Adrenal gland (tissue), 12 donors: ENCODE measurements around the gene NOL4L. TPM values are rescaled to one million over a fixed set of nuclear protein-coding genes. Genes with fewer than 3 reads are reported as not detected.

Experiments used
- DNase-seq, 7 donors: peaks; one replicate each; pipeline ENCODE4 v3.0.0-alpha.2; 2019 to 2020
- H3K27ac ChIP-seq, 5 donors: fragments of 200-600 bp; sonication (generic) in 4 of 5; 1 replicate in 3 of 5; 2 replicates in 2 of 5; pipeline versions ENCODE4 v1.5.1 to v1.8.0; 2016 to 2020; ENCODE audit warnings: mild to moderate bottlenecking in 1 of 5
- H3K27me3 ChIP-seq: fragments of 200-600 bp; 2 replicates; pipeline ENCODE4 v1.8.0; 2021
- H3K36me3 ChIP-seq, 2 donors: fragments of 200-600 bp; replicated peaks in 1 of 2; 1 replicate in 1 of 2; 2 replicates in 1 of 2; pipeline versions ENCODE4 v1.5.1 to v1.8.0; 2018 to 2022
- H3K4me1 ChIP-seq, 2 donors: fragments of 200-600 bp; replicated peaks in 1 of 2; 1 replicate in 1 of 2; 2 replicates in 1 of 2; pipeline versions ENCODE4 v1.5.1 to v1.8.0; 2018 to 2021
- H3K4me3 ChIP-seq, 4 donors: fragments of 200-600 bp; sonication (generic) in 3 of 4; one replicate each; pipeline ENCODE4 v1.5.1; 2016 to 2018
- H3K9me3 ChIP-seq, 3 donors: fragments of 200-600 bp; sonication (generic) in 1 of 3; replicated peaks in 1 of 3; 1 replicate in 2 of 3; 2 replicates in 1 of 3; pipeline versions ENCODE4 v1.5.1 to v1.8.0; 2016 to 2021
- POLR2A ChIP-seq, 2 donors: fragments of 450-650 bp; IDR thresholded peaks; one replicate each; pipeline ENCODE4 v1.6.1; 2017; ENCODE audit warnings: antibody characterized with exemption in 2 of 2, mild to moderate bottlenecking in 2 of 2, moderate library complexity in 1 of 2
- WGBS, 4 donors: extraction: QIAGEN DNeasy Blood & Tissue Kit in 2 of 4; methylation state at CpG; one replicate each; pipeline versions ENCODE4 v1.1.5 to v1.1.7; 2013 to 2017; 5-methylcytosine and 5-hydroxymethylcytosine counted together
- intact Hi-C, 2 donors: fragments of 100-400 bp; cut with DNase I; formaldehyde crosslinking; loops; one replicate each; pipeline versions ENCODE4 v1.14.1 to v1.15.0; 2022 to 2023
- polyA plus RNA-seq, 3 donors: library from polyadenylated mRNA; stranded (reverse); fragments of 200-250 nt in 2 of 3; fragments of 350-450 nt in 1 of 3; fragmentation: Illumina TruSeq in 1 of 3; extraction: RNeasy Lipid Tissue Mini Kit (QIAGEN cat#74804) in 1 of 3; gene quantifications; one replicate each; pipeline ENCODE4 v1.2.3, GENCODE V29; 2013 to 2014
- total RNA-seq, 9 donors: library from RNA; depleted of rRNA in 4 of 9; stranded (reverse); fragments of >200 nt in 4 of 9; fragments of 120-200 nt in 1 of 9; fragmentation: NEBNext Ultra II Directional in 1 of 9; extraction: Animal tissue kit (Norgen Biotek cat#: 25700) in 1 of 9; gene quantifications; one replicate each; pipeline versions ENCODE4 v1.1.0 to v1.2.4, GENCODE V29; 2013 to 2023
- TF ChIP-seq, protein P1 (sequence below), 6 experiments: fragments of 450-650 bp in 4 of 6; fragments of 200-600 bp in 2 of 6; sonication (generic) in 1 of 6; IDR thresholded peaks; 1 replicate in 5 of 6; 2 replicates in 1 of 6; pipeline versions ENCODE4 v1.5.1 to v1.8.0; 2016 to 2021; ENCODE audit warnings: antibody characterized with exemption in 6 of 6, mild to moderate bottlenecking in 2 of 6, moderate library complexity in 1 of 6
- donor health status: healthy with polysubstance abuse.
- donor health status: Bipolar disorder and iron deficiency.
- donor health status: DM: yes; HTN: yes; CAD: no.
- donor health status: DM: no; HTN: no; CAD: no.
- donor health status: DM: no; HTN: no; CAD: no.
- donor health status: DM: yes; HTN: yes; CAD: no.

The NOL4L gene
- total and polyA plus RNA-seq, 12 donors = 6.4 to 30.4 (median 15.7) TPM

DNA sequence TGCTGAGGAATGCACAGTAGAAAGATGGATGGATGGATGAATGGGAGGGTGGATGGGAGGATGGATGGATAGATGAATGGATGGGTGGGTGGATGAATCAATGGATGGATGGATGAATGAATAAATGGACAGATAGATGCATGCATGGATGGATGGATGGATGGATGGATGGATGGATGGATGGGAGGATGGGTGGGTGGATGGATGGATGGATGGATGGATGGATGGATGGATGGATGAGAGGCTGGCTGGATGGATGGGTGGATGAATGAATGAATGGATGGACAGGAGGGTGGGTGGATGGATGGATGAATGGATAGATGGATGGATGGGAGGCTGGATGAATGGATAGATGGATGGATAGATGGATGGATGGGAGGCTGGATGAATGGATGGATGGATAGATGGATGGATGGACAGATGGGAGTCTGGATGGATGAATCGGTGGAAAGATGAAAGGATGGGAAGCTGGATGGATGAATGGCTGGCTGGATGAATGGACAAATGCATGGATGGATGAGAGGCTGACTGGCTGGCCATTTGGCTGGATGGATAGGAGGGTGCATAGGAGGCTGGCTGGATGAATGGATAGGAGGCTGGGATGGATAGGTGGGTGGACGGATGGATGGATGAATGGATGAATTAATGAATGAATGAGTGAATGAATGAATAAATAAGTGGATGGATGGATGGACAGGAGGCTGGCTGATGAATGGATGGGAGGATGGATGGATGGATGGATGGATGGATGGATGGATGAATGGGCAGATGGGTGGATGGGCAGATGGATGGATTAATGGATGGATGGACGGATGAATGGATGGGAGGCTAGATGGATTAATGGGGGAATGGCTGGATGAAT is 28.3 kb upstream of the NOL4L start:
- Histone ChIP-seq H3K27ac (no peak overlapping the region), H3K36me3 (no peaks in the 10 kb centered on the region), H3K4me3 (no peak overlapping the region), H3K27me3 (no peaks in the 10 kb centered on the region), H3K4me1 (no peaks in the 10 kb centered on the region), H3K9me3 (no peaks in the 10 kb centered on the region)
- intact Hi-C loops = no loop called here
- WGBS, 4 donors = 75 to 91% (median 81%) methylated on average over 3 of the region's 3 CpGs
- no peak for DNase-seq
- TF ChIP-seq, protein P1, sequence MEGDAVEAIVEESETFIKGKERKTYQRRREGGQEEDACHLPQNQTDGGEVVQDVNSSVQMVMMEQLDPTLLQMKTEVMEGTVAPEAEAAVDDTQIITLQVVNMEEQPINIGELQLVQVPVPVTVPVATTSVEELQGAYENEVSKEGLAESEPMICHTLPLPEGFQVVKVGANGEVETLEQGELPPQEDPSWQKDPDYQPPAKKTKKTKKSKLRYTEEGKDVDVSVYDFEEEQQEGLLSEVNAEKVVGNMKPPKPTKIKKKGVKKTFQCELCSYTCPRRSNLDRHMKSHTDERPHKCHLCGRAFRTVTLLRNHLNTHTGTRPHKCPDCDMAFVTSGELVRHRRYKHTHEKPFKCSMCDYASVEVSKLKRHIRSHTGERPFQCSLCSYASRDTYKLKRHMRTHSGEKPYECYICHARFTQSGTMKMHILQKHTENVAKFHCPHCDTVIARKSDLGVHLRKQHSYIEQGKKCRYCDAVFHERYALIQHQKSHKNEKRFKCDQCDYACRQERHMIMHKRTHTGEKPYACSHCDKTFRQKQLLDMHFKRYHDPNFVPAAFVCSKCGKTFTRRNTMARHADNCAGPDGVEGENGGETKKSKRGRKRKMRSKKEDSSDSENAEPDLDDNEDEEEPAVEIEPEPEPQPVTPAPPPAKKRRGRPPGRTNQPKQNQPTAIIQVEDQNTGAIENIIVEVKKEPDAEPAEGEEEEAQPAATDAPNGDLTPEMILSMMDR (IDR thresholded peaks at IDR 0.05) = no peak
- no peak for TF ChIP-seq POLR2A (IDR thresholded peaks at IDR 0.05)

DNA sequence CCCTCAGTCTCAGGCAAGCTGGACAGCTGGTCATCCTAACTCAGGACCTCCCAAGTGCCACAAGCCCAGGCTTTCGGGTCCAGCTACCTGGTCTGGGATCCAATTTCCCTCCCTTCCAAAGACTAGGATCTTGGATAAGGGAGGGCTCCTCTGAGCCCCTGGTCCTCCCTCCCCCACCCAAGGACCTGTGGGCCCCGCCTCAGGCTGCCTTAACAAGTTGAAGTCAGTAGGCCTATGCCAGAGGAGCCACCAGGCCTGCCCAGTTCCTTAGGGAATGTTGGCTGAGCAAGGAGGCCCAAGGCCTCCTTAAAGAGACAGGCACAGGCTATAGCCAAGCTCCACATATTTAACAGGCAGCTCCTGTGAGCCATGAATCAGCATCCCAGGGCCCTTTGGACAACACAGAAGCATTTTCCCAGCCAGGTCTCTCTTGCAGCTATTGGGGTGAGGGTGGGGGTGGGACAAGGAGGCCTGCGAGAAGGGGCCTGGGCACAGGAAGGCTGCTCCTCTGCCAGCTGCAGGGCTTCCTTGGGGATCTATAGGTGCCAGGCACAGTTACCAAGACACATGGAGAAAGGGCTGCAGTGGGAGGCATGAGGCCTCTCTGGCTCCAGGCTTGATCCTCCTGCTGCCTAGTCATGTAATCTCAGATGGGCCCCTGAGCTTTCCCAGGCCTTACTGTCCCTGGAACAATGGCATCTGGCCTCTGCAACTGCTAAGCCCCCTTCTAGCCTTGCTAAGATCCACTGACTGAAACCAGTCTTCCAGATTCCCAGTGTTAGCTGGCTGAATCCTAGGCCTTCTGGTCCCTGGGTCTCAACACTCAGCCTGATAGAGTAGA is 27.4 kb upstream of the NOL4L start:
- TF ChIP-seq, protein P1 (IDR thresholded peaks at IDR 0.05) = no peak
- no peak for TF ChIP-seq POLR2A (IDR thresholded peaks at IDR 0.05)
- no peak for DNase-seq
- Histone ChIP-seq H3K27ac (no peak overlapping the region), H3K36me3 (no peaks in the 10 kb centered on the region), H3K9me3 (no peaks in the 10 kb centered on the region), H3K4me1 (no peaks in the 10 kb centered on the region), H3K4me3 (no peak overlapping the region), H3K27me3 (no peaks in the 10 kb centered on the region)
- intact Hi-C loops = no loop called here
- WGBS, 4 donors = 91 to 100% (median 98%) methylated on average over 2 to 3 of the region's 3 CpGs

DNA sequence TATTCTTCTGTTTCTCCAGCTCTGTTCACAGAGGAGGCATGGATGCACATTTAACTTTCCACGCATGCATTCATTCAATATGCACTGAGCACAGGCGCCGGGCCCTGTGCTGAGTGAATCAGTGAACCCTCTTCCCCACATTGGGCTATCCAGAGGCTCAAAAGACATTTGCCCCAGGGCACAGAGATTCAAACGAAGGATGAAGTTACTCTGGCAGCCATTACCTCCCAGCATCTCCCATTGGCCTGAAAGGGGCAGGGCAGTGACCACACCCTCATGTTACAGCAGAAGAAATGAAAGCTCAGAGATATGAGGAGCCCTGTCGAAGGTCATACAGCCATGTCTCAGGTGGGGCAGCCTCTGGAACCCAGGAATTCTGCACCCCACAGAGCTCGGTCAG is 26.7 kb upstream of the NOL4L start:
- 89 to 93% (median 89%) methylated on average over 6 of the region's 6 CpGs for WGBS, 4 donors
- H3K4me3 ChIP-seq = no peak overlapping the region
- H3K9me3 ChIP-seq = no peaks in the 10 kb centered on the region
- H3K4me1 ChIP-seq = no peaks in the 10 kb centered on the region
- intact Hi-C loops = no loop called here
- DNase-seq = no peak
- no peak overlapping the region for H3K27ac ChIP-seq
- no peaks in the 10 kb centered on the region for H3K36me3 ChIP-seq
- TF ChIP-seq POLR2A (IDR thresholded peaks at IDR 0.05) = no peak
- TF ChIP-seq, protein P1 (IDR thresholded peaks at IDR 0.05) = no peak
- H3K27me3 ChIP-seq = no peaks in the 10 kb centered on the region

DNA sequence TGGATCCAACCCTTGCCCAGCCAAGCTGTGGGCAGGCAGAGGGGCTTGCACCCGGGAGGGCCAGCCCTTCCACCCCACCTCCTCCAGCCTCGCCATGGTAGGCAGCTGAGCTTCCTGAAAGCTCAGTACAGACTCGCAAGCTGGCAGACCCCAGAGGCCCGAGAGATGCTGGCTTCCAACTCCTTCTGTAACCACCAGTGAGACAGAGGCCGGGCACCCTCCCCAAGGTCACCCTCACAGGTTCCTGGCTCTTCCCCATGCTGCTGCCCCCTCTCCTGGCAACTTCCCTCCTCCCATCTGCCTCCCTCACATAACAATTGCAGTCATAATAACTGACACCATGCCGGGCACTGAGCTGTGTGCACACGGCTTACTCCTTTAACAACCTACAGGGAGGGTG is 26.2 kb upstream of the NOL4L start:
- TF ChIP-seq, protein P1 (IDR thresholded peaks at IDR 0.05) = no peak
- TF ChIP-seq POLR2A (IDR thresholded peaks at IDR 0.05) = no peak
- H3K27me3 ChIP-seq = no peaks in the 10 kb centered on the region
- 20 to 52% (median 44%) methylated on average over 1 to 7 of the region's 7 CpGs for WGBS, 4 donors
- intact Hi-C loops = no loop called here
- no peaks in the 10 kb centered on the region for H3K36me3 ChIP-seq
- H3K27ac ChIP-seq = no peak overlapping the region
- peak in 5 of 7 donors; percentile 36 to 46 (median 39) for DNase-seq
- H3K4me3 ChIP-seq = no peak overlapping the region
- H3K4me1 ChIP-seq = no peaks in the 10 kb centered on the region
- H3K9me3 ChIP-seq = no peaks in the 10 kb centered on the region
